GM23248 (cell line): ENCODE results near the gene ZNF700.

Experiments
- EZH2 ChIP-seq: fragments of 200-600 bp; sonication (generic); IDR thresholded peaks from 2 replicates; pipeline ENCODE4 v1.6.1; 2018; ENCODE audit warnings: antibody characterized with exemption, mild to moderate bottlenecking; ENCODE audit not compliant: insufficient read depth, poor library complexity, severe bottlenecking
- EZH2phosphoT487 ChIP-seq: fragments of 200-600 bp; sonication (generic); IDR thresholded peaks from 2 replicates; pipeline ENCODE4 v1.6.1; 2018; ENCODE audit warnings: antibody characterized with exemption, moderate library complexity, mild to moderate bottlenecking, low read depth; ENCODE audit not compliant: insufficient read depth

DNA sequence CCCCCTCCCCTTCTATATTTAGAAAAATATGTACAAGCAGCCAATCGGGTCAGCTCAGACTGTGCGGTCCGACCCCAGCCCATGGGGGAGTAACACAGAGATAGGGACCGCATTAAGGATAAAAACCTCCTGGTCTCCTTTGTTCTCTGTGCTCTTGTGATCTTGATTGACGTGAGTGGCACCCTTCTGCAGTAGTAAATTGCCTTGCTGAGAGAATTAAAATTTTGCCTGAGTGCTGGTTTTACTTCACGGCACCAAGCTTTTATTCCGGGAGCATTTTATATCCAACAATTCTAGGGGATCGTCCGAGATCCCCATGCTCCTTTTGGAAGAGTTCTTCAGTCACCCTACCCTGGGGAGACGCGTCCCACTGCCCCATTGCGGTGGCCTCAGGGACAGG lies 44.3 kb upstream of the ZNF700 start:
- no peak for TF ChIP-seq EZH2phosphoT487
- TF ChIP-seq EZH2 = no peak
